Stimulated activated CD8-positive, alpha-beta memory T cell treated with anti-CD3 and anti-CD28 coated beads, Interleukin-15, amount 100 ng/mL, for 48 hours (primary cell): ENCODE results near the gene PPP1CA.
A peak's percentile ranks its signal among the peaks of the same experiment; 100 is the strongest.

Source experiments
- DNase-seq, 2 donors: peaks; one replicate each; pipeline ENCODE4 v3.0.0-alpha.2; 2020; ENCODE audit warnings: low read depth in 2 of 2

Gene PPP1CA

GRCh38 chr11:67353317-67354074 is 48.2 kb downstream of the PPP1CA start, which contains the start of gene POLD4:
Gene POLD4, minus strand, starts transcription at chr11:67353546. Its CDS starts 147 bp downstream, at chr11:67353399.
- peak; percentile 93 to 95 for DNase-seq

- peak in 1 of 2 donors; percentile 36 for DNase-seq
Measured at GRCh38 chr11:67352546-67353316, 48.9 kb downstream of the PPP1CA start.

GRCh38 chr11:67351275-67352005 is 50.2 kb downstream of the PPP1CA start:
- DNase-seq: peak in 1 of 2 donors; percentile 46

GRCh38 chr11:67349928-67350465 is 51.7 kb downstream of the PPP1CA start:
- no peak for DNase-seq

- DNase-seq: no peak
Measured at GRCh38 chr11:67349457-67349856, 52.2 kb downstream of the PPP1CA start.

- no peak for DNase-seq
Measured at GRCh38 chr11:67349036-67349435, 52.6 kb downstream of the PPP1CA start.
